ENCODE results near the gene CCBE1. TPM values are rescaled to one million over a fixed set of nuclear protein-coding genes. Genes with fewer than 3 reads are reported as not detected.

The CCBE1 gene
- total and polyA plus RNA-seq, 2 of the 4 experiments (the other 2 are of a cell fraction): 64.8 to 148 TPM

DNA sequence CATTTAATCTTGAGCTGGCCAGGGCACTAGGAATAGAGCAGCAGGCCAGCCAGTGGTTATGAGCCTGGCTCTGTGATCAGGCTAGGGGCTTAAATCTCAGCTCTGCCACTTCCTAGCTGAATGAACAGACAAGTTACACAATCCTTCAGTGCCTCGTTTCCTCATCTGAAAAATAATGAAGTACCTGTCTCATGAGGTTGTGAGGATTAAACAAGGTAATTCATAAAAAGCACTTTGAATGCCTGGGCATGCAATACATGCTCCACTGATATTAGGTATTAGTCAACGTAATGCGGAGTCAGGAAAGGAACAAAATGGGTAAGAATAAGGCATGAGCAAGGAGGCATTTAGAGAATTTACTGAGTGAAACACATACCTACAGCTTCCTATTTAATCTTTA lies 100.2 kb downstream of the CCBE1 start:
- H2BK120ac ChIP-seq (ENCODE audit: low read depth, low read length): no peak overlapping the region
- H4K8ac ChIP-seq (ENCODE audit: low read depth in 2 of 2, low read length in 2 of 2): no peak overlapping the region
- no TSS peak for BruUV-seq (replicated peaks)
- ChIA-PET POLR2A (ENCODE audit: unreplicated experiment) (no interaction called here), CTCF (no interaction called here)
- no peak overlapping the region for H2BK5ac ChIP-seq (ENCODE audit: low read depth, low read length, poor library complexity, severe bottlenecking)
- no peak overlapping the region for H4K5ac ChIP-seq (ENCODE audit: low read depth, low read length)
- H2BK20ac ChIP-seq (ENCODE audit: low read depth, low read length): no peak overlapping the region
- H2AK9ac ChIP-seq (replicated peaks; ENCODE audit: low read depth, low read length, poor library complexity): no peak overlapping the region
- H2AK5ac ChIP-seq (ENCODE audit: low read depth, low read length): no peak overlapping the region
- H3K56ac ChIP-seq (ENCODE audit: extremely low read depth, insufficient read depth, low read length): no peak overlapping the region
- H3K27ac ChIP-seq (ENCODE audit: insufficient read depth, low read length): no peak overlapping the region
- no peak for ATAC-seq (ENCODE audit: low read depth)
- intact Hi-C loops (cut with micrococcal nuclease) (no loop called here), dilution Hi-C loops (cut with HindIII; ENCODE audit: low sequenced_read_pairs, unreplicated experiment) (no loop called here), in situ Hi-C loops (cut with MboI; ENCODE audit: low sequenced_read_pairs) (no loop called here)
- no peaks in the 10 kb centered on the region; the same call in 1 of the 2 replicates for H3K36me3 ChIP-seq (ENCODE audit: control insufficient read depth, insufficient read depth, low read length)
- no peak for TF ChIP-seq MXI1 (IDR thresholded peaks at IDR 0.05; ENCODE audit: borderline replicate concordance, low read depth, low read length)
- TF ChIP-seq MAFK (IDR thresholded peaks at IDR 0.05; ENCODE audit: low read depth, low read length): no peak
- TF ChIP-seq FOS (IDR thresholded peaks at IDR 0.05; ENCODE audit: low read depth, low read length): no peak
- TF ChIP-seq CHD1 (IDR thresholded peaks at IDR 0.05; ENCODE audit: low read depth, low read length): no peak
- H3K14ac ChIP-seq (replicated peaks; ENCODE audit: low read depth, low read length): no peak overlapping the region
- WGBS, 2 experiments (ENCODE audit: extremely low coverage in 2 of 2, insufficient read length in 1 of 2): no CpG with 5 or more reads among the region's 3 CpGs
- H3K27me3 ChIP-seq (ENCODE audit: control insufficient read depth, insufficient read depth, low read length): no peaks in the 10 kb centered on the region
- H3K4me2 ChIP-seq (ENCODE audit: low read depth, low read length): no peak overlapping the region
- no peak overlapping the region for H3K18ac ChIP-seq (ENCODE audit: low read depth, low read length)
- H3K9me1 ChIP-seq (ENCODE audit: insufficient read depth, low read length): peaks cover under 1% of the 10 kb centered on the region; the same call in 1 of the 2 replicates
- no peak overlapping the region for H4K91ac ChIP-seq (ENCODE audit: insufficient read depth, low read depth, low read length)
- H3K4me1 ChIP-seq (ENCODE audit: control insufficient read depth, insufficient read depth, low read length): peaks cover 6% of the 10 kb centered on the region; the same call in 1 of the 2 replicates
- DNase-seq: no peak
- peaks cover 37 to 43% of the 10 kb centered on the region in 2 experiments for H3K79me1 ChIP-seq (ENCODE audit: low read depth in 1 of 2, low read length in 2 of 2)
- H3K4me3 ChIP-seq (ENCODE audit: insufficient read depth, low read depth, low read length): no peak overlapping the region
- no peak overlapping the region for H3K23ac ChIP-seq (ENCODE audit: low read depth, low read length)
- no peak overlapping the region for H2AFZ ChIP-seq (replicated peaks; ENCODE audit: low read length, poor library complexity)
- no peak overlapping the region for H2BK15ac ChIP-seq (ENCODE audit: low read depth, low read length)
- no peak overlapping the region for H3K9ac ChIP-seq (ENCODE audit: low read depth, low read length)
- H3K4ac ChIP-seq (ENCODE audit: low read depth, low read length): no peak overlapping the region
- no peaks in the 10 kb centered on the region for H3K9me3 ChIP-seq (ENCODE audit: control insufficient read depth, insufficient read depth, low read length)
- H4K20me1 ChIP-seq (ENCODE audit: insufficient read depth, low read length): peaks cover 3% of the 10 kb centered on the region; the same call in 1 of the 2 replicates

All from IMR-90 (cell line).